Measurements from ENCODE around the gene MED14. TPM values are rescaled to one million over a fixed set of nuclear protein-coding genes. Genes with fewer than 3 reads are reported as not detected.
A peak's percentile ranks its signal among the peaks of the same experiment; 100 is the strongest.

Gene MED14
- total RNA-seq, 1 experiment from 2014 or later = 83.3 TPM

GRCh38 chrX:40727093-40727492, 8.2 kb downstream of the MED14 start:
- no peak for DNase-seq (ENCODE audit: low spot score)
- TF ChIP-seq TCF7 (CRISPR knock-in tag; IDR thresholded peaks at IDR 0.05; ENCODE audit: low read depth) (no peak), USF2 (CRISPR knock-in tag; IDR thresholded peaks at IDR 0.05) (no peak), CREB1 (CRISPR knock-in tag; IDR thresholded peaks at IDR 0.05) (no peak), GRHL2 (CRISPR knock-in tag; IDR thresholded peaks at IDR 0.05; ENCODE audit: insufficient replicate concordance, severe bottlenecking) (no peak), CBFB (CRISPR knock-in tag; IDR thresholded peaks at IDR 0.05; ENCODE audit: low read depth) (no peak), MAX (CRISPR knock-in tag; IDR thresholded peaks at IDR 0.05) (no peak), FOXP1 (CRISPR knock-in tag; IDR thresholded peaks at IDR 0.05; ENCODE audit: borderline replicate concordance) (no peak), ZNF232 (CRISPR knock-in tag; IDR thresholded peaks at IDR 0.05) (no peak), CDX4 (CRISPR knock-in tag; IDR thresholded peaks at IDR 0.05; ENCODE audit: borderline replicate concordance) (no peak), SMAD4 (CRISPR knock-in tag; IDR thresholded peaks at IDR 0.05) (no peak), USF1 (CRISPR knock-in tag; IDR thresholded peaks at IDR 0.05) (no peak), SOX15 (CRISPR knock-in tag; IDR thresholded peaks at IDR 0.05) (no peak), JUN (CRISPR knock-in tag; IDR thresholded peaks at IDR 0.05) (no peak), SMAD3 (CRISPR knock-in tag; IDR thresholded peaks at IDR 0.05; ENCODE audit: borderline replicate concordance) (no peak)
- H3K36me3 Mint-ChIP-seq = peaks cover 44% of the 10 kb centered on the region
- H3K9me3 Mint-ChIP-seq = no peaks in the 10 kb centered on the region
- no peaks in the 10 kb centered on the region for H3K27me3 Mint-ChIP-seq (ENCODE audit: low read depth)
- ATAC-seq = no peak
- no peak overlapping the region for H3K27ac Mint-ChIP-seq
- H3K4me1 Mint-ChIP-seq = peaks cover 38% of the 10 kb centered on the region
- CTCF ChIA-PET = no interaction called here
- no peak overlapping the region for H3K4me3 Mint-ChIP-seq
- POLR2A ChIA-PET = no interaction called here

GRCh38 chrX:40722930-40723329, 12.4 kb downstream of the MED14 start:
- no peak overlapping the region for H3K4me3 Mint-ChIP-seq
- H3K27me3 Mint-ChIP-seq (ENCODE audit: low read depth) = no peaks in the 10 kb centered on the region
- CTCF ChIA-PET = no interaction called here
- no peak for TF ChIP-seq NR2C2 (CRISPR knock-in tag; IDR thresholded peaks at IDR 0.05)
- TF ChIP-seq ZBTB43 (CRISPR knock-in tag; IDR thresholded peaks at IDR 0.05) = no peak
- no peak for TF ChIP-seq MAX (CRISPR knock-in tag; IDR thresholded peaks at IDR 0.05)
- no peak for TF ChIP-seq E2F4 (CRISPR knock-in tag; IDR thresholded peaks at IDR 0.05; ENCODE audit: borderline replicate concordance, low read depth)
- TF ChIP-seq RELA (CRISPR knock-in tag; IDR thresholded peaks at IDR 0.05; ENCODE audit: borderline replicate concordance) = no peak
- TF ChIP-seq ELF4 (CRISPR knock-in tag; IDR thresholded peaks at IDR 0.05; ENCODE audit: low read depth) = no peak
- no peak for TF ChIP-seq SMAD3 (CRISPR knock-in tag; IDR thresholded peaks at IDR 0.05; ENCODE audit: borderline replicate concordance)
- TF ChIP-seq ZBTB21 (CRISPR knock-in tag; IDR thresholded peaks at IDR 0.05; ENCODE audit: borderline replicate concordance) = no peak
- TF ChIP-seq GTF2I (CRISPR knock-in tag; conservative IDR thresholded peaks at IDR 0.05) = no peak
- no peak for TF ChIP-seq CREM (CRISPR knock-in tag; IDR thresholded peaks at IDR 0.05)
- no peak for TF ChIP-seq ZNF263 (CRISPR knock-in tag; IDR thresholded peaks at IDR 0.05; ENCODE audit: low read depth)
- no peak for TF ChIP-seq ZNF138 (CRISPR knock-in tag; conservative IDR thresholded peaks at IDR 0.05)
- TF ChIP-seq NFATC4 (CRISPR knock-in tag; IDR thresholded peaks at IDR 0.05) = no peak
- no peak for TF ChIP-seq JAZF1 (CRISPR knock-in tag; IDR thresholded peaks at IDR 0.05)
- TF ChIP-seq ZNF232 (CRISPR knock-in tag; IDR thresholded peaks at IDR 0.05) = no peak
- no peak for TF ChIP-seq ZNF423 (CRISPR knock-in tag; IDR thresholded peaks at IDR 0.05)
- no peak for TF ChIP-seq CTCF (IDR thresholded peaks at IDR 0.05)
- no peak for TF ChIP-seq ZNF396 (CRISPR knock-in tag; IDR thresholded peaks at IDR 0.05; ENCODE audit: borderline replicate concordance)
- POLR2A ChIA-PET = no interaction called here
- H3K36me3 Mint-ChIP-seq = peaks cover 63% of the 10 kb centered on the region
- H3K9me3 Mint-ChIP-seq = no peaks in the 10 kb centered on the region
- H3K4me1 Mint-ChIP-seq = peaks cover 19% of the 10 kb centered on the region
- ATAC-seq (no peak), DNase-seq (ENCODE audit: low spot score) (no peak)
- 0 out of 2 replicates have a peak overlapping the region, but pooled peaks have one; percentile 10 for H3K27ac Mint-ChIP-seq

Data from WTC11 (cell line).